GM18867 (cell line): ENCODE results near the gene GIPC3.

Source experiments
- ATAC-seq: cut with Tn5 transposase; IDR thresholded peaks from one replicate; pipeline ENCODE4 v1.9.1; 2021; ENCODE audit warnings: mild to moderate bottlenecking, moderate library complexity; ENCODE audit not compliant: unreplicated experiment

GIPC3 gene

GRCh38 chr19:3585301-3586126 is at the start of gene GIPC3:
GIPC3 (plus strand) TSS chr19:3585478; CDS start chr19:3585598, 120 bp downstream.
- no peak for ATAC-seq

GRCh38 chr19:3535563-3535965 is 49.7 kb upstream of the GIPC3 start:
- ATAC-seq = no peak

GRCh38 chr19:3535981-3536380 is 49.3 kb upstream of the GIPC3 start:
- ATAC-seq = no peak

GRCh38 chr19:3536429-3537100 is 48.7 kb upstream of the GIPC3 start:
- ATAC-seq = no peak

- ATAC-seq = no peak
Observed at GRCh38 chr19:3537101-3537437, 48.2 kb upstream of the GIPC3 start.

GRCh38 chr19:3537438-3538240 is 47.6 kb upstream of the GIPC3 start:
- ATAC-seq = no peak

- no peak for ATAC-seq
Observed at GRCh38 chr19:3538258-3538929, 46.9 kb upstream of the GIPC3 start.

GRCh38 chr19:3538965-3539755 is 46.1 kb upstream of the GIPC3 start, which contains the start of gene TEKTIP1:
TEKTIP1 (plus strand) TSS chr19:3539174; CDS start chr19:3539178, 4 bp downstream.
- ATAC-seq = no peak

- no peak for ATAC-seq
Observed at GRCh38 chr19:3539756-3540118, 45.5 kb upstream of the GIPC3 start.

GRCh38 chr19:3543150-3544057 is 41.9 kb upstream of the GIPC3 start:
- no peak for ATAC-seq

- no peak for ATAC-seq
Observed at GRCh38 chr19:3544058-3544376, 41.3 kb upstream of the GIPC3 start.

GRCh38 chr19:3544742-3545668 is 40.3 kb upstream of the GIPC3 start:
- ATAC-seq = peak; percentile 48

GRCh38 chr19:3545669-3546034 is 39.6 kb upstream of the GIPC3 start:
- no peak for ATAC-seq

- no peak for ATAC-seq
Observed at GRCh38 chr19:3546119-3546518, 39.2 kb upstream of the GIPC3 start.

- ATAC-seq = no peak
Observed at GRCh38 chr19:3547301-3547731, 38.0 kb upstream of the GIPC3 start.

GRCh38 chr19:3547767-3548282 is 37.5 kb upstream of the GIPC3 start:
- no peak for ATAC-seq

GRCh38 chr19:3548606-3549005 is 36.7 kb upstream of the GIPC3 start:
- no peak for ATAC-seq

- ATAC-seq = no peak
Observed at GRCh38 chr19:3549816-3550215, 35.5 kb upstream of the GIPC3 start.
